Mesodermal cell (in vitro differentiated cells): ENCODE results near the gene NECAB3.
"Not testable (repeated sequence)": the region's sequence is repeated elsewhere in the genome, so short reads cannot be mapped to it uniquely, and the experiment has no call there.

Experiments
- H3K27ac ChIP-seq: 2 replicates; pipeline ENCODE4 v1.7.0; 2013; ENCODE audit warnings: mild to moderate bottlenecking, low read depth, low read length, moderate library complexity; ENCODE audit not compliant: severe bottlenecking
- H3K36me3 ChIP-seq: 2 replicates; pipeline ENCODE4 v1.7.1; 2013; ENCODE audit warnings: mild to moderate bottlenecking, low read length, moderate library complexity; ENCODE audit not compliant: control insufficient read depth, insufficient read depth
- H3K4me1 ChIP-seq: one replicate; pipeline ENCODE4 v1.7.1; 2013; ENCODE audit warnings: mild to moderate bottlenecking, low read length; ENCODE audit not compliant: insufficient read depth, control insufficient read depth, poor library complexity, severe bottlenecking
- H3K4me3 ChIP-seq: 2 replicates; pipeline ENCODE4 v1.7.0; 2013; ENCODE audit warnings: low read length, control low read depth, mild to moderate bottlenecking; ENCODE audit not compliant: insufficient read depth, poor library complexity, severe bottlenecking; ENCODE audit errors: extremely low read depth
- H3K9me3 ChIP-seq: 2 replicates; pipeline ENCODE4 v1.7.1; 2013; ENCODE audit warnings: mild to moderate bottlenecking, low read length, moderate library complexity; ENCODE audit not compliant: control insufficient read depth
- WGBS, 2 experiments: methylation state at CpG; one replicate each; pipeline ENCODE4 v1.1.5; 2013; ENCODE audit warnings: missing lambda C conversion rate in 2 of 2; ENCODE audit not compliant: insufficient coverage in 2 of 2; 5-methylcytosine and 5-hydroxymethylcytosine counted together

The NECAB3 gene

GRCh38 chr20:33709398-33709797, 35.2 kb upstream of the NECAB3 start:
- no peaks in the 10 kb centered on the region for H3K36me3 ChIP-seq
- 100% methylated on average over 1 of the region's 2 CpGs; no CpG with 5 or more reads in 1 of the 2 experiments for WGBS, 2 experiments
- no peak overlapping the region for H3K4me3 ChIP-seq
- H3K9me3 ChIP-seq: no peaks in the 10 kb centered on the region
- no peak overlapping the region for H3K27ac ChIP-seq
- H3K4me1 ChIP-seq: no peaks in the 10 kb centered on the region

GRCh38 chr20:33707668-33708067, 33.4 kb upstream of the NECAB3 start:
- no peak overlapping the region for H3K4me3 ChIP-seq
- no peaks in the 10 kb centered on the region for H3K4me1 ChIP-seq
- WGBS, 2 experiments: 87 to 92% methylated on average over 9 to 11 of the region's 11 CpGs
- H3K36me3 ChIP-seq: no peaks in the 10 kb centered on the region
- peaks cover 5% of the 10 kb centered on the region for H3K9me3 ChIP-seq
- no peak overlapping the region for H3K27ac ChIP-seq

- Histone ChIP-seq H3K27ac (no peak overlapping the region), H3K4me3 (no peak overlapping the region), H3K9me3 (peaks cover 5% of the 10 kb centered on the region), H3K4me1 (no peaks in the 10 kb centered on the region), H3K36me3 (no peaks in the 10 kb centered on the region)
- 87 to 96% methylated on average over 8 to 10 of the region's 11 CpGs for WGBS, 2 experiments
Measured at GRCh38 chr20:33704197-33704924, 30.1 kb upstream of the NECAB3 start.

- H3K4me3 ChIP-seq: no peak overlapping the region
- H3K4me1 ChIP-seq: no peaks in the 10 kb centered on the region
- WGBS, 2 experiments: 85 to 90% methylated on average over 2 to 6 of the region's 8 CpGs
- peaks cover 5% of the 10 kb centered on the region for H3K9me3 ChIP-seq
- H3K36me3 ChIP-seq: no peaks in the 10 kb centered on the region
- no peak overlapping the region for H3K27ac ChIP-seq
Measured at GRCh38 chr20:33703498-33704137, 29.4 kb upstream of the NECAB3 start.

GRCh38 chr20:33702861-33703260, 28.6 kb upstream of the NECAB3 start:
- Histone ChIP-seq H3K9me3 (peaks cover 8% of the 10 kb centered on the region), H3K4me3 (no peak overlapping the region), H3K4me1 (no peaks in the 10 kb centered on the region), H3K27ac (no peak overlapping the region), H3K36me3 (no peaks in the 10 kb centered on the region)
- WGBS, 2 experiments: 91 to 96% methylated on average over 5 of the region's 5 CpGs

GRCh38 chr20:33701629-33702450, 27.6 kb upstream of the NECAB3 start:
- no peak overlapping the region for H3K4me3 ChIP-seq
- no peak overlapping the region for H3K27ac ChIP-seq
- 90 to 95% methylated on average over 10 to 13 of the region's 27 CpGs for WGBS, 2 experiments
- peaks cover 8% of the 10 kb centered on the region for H3K9me3 ChIP-seq
- no peaks in the 10 kb centered on the region for H3K36me3 ChIP-seq
- peaks cover 6% of the 10 kb centered on the region for H3K4me1 ChIP-seq

GRCh38 chr20:33700696-33701441, 26.6 kb upstream of the NECAB3 start:
- not testable (repeated sequence) for H3K36me3 ChIP-seq, H3K9me3 ChIP-seq, H3K4me1 ChIP-seq, H3K4me3 ChIP-seq, H3K27ac ChIP-seq
- WGBS, 2 experiments: 94% methylated on average over 19 to 34 of the region's 45 CpGs

GRCh38 chr20:33698966-33699365, 24.7 kb upstream of the NECAB3 start:
- H3K9me3 ChIP-seq, H3K4me3 ChIP-seq, H3K27ac ChIP-seq, H3K36me3 ChIP-seq: not testable (repeated sequence)
- WGBS, 2 experiments: 92 to 100% methylated on average over 7 to 10 of the region's 27 CpGs
- H3K4me1 ChIP-seq: peaks cover 11% of the 10 kb centered on the region

- Histone ChIP-seq H3K27ac (no peak overlapping the region), H3K9me3 (peaks cover 3% of the 10 kb centered on the region), H3K36me3 (no peaks in the 10 kb centered on the region), H3K4me1 (peaks cover 16% of the 10 kb centered on the region), H3K4me3 (no peak overlapping the region)
- 84 to 88% methylated on average over 7 of the region's 8 CpGs for WGBS, 2 experiments
Measured at GRCh38 chr20:33697129-33697528, 22.9 kb upstream of the NECAB3 start.

GRCh38 chr20:33696448-33696847, 22.2 kb upstream of the NECAB3 start:
- H3K4me1 ChIP-seq: peaks cover 16% of the 10 kb centered on the region
- H3K36me3 ChIP-seq: no peaks in the 10 kb centered on the region
- peaks cover 3% of the 10 kb centered on the region for H3K9me3 ChIP-seq
- no peak overlapping the region for H3K27ac ChIP-seq
- 95 to 100% methylated on average over 2 to 3 of the region's 4 CpGs for WGBS, 2 experiments
- no peak overlapping the region for H3K4me3 ChIP-seq
